ENCODE data around the gene MRRF.

The MRRF gene

GRCh38 chr9:122229485-122229837 is 35.2 kb upstream of the MRRF start:
- TF ChIP-seq, protein P1, sequence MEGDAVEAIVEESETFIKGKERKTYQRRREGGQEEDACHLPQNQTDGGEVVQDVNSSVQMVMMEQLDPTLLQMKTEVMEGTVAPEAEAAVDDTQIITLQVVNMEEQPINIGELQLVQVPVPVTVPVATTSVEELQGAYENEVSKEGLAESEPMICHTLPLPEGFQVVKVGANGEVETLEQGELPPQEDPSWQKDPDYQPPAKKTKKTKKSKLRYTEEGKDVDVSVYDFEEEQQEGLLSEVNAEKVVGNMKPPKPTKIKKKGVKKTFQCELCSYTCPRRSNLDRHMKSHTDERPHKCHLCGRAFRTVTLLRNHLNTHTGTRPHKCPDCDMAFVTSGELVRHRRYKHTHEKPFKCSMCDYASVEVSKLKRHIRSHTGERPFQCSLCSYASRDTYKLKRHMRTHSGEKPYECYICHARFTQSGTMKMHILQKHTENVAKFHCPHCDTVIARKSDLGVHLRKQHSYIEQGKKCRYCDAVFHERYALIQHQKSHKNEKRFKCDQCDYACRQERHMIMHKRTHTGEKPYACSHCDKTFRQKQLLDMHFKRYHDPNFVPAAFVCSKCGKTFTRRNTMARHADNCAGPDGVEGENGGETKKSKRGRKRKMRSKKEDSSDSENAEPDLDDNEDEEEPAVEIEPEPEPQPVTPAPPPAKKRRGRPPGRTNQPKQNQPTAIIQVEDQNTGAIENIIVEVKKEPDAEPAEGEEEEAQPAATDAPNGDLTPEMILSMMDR (IDR thresholded peaks at IDR 0.05; ENCODE audit: low read depth, low read length), result no peak
- in situ Hi-C loops (cut with HindIII; ENCODE audit: low sequenced_read_pairs), result no loop called here
- no peak overlapping the region for H3K4me3 ChIP-seq (ENCODE audit: low read depth, low read length)
- no peak for DNase-seq (ENCODE audit: low read depth, low spot score)

- TF ChIP-seq, protein P1 (IDR thresholded peaks at IDR 0.05; ENCODE audit: low read depth, low read length), result no peak
- in situ Hi-C loops (cut with HindIII; ENCODE audit: low sequenced_read_pairs), result no loop called here
- no peak for DNase-seq (ENCODE audit: low read depth, low spot score)
- H3K4me3 ChIP-seq (ENCODE audit: low read depth, low read length), result no peak overlapping the region
These were observed 31.8 kb upstream of the MRRF start for GRCh38 chr9:122232796-122233306.

GRCh38 chr9:122234022-122234748 is 30.5 kb upstream of the MRRF start:
- no peak overlapping the region for H3K4me3 ChIP-seq (ENCODE audit: low read depth, low read length)
- TF ChIP-seq, protein P1 (IDR thresholded peaks at IDR 0.05; ENCODE audit: low read depth, low read length), result no peak
- in situ Hi-C loops (cut with HindIII; ENCODE audit: low sequenced_read_pairs), result no loop called here
- DNase-seq (ENCODE audit: low read depth, low spot score), result no peak

- no peak for DNase-seq (ENCODE audit: low read depth, low spot score)
- TF ChIP-seq, protein P1 (IDR thresholded peaks at IDR 0.05; ENCODE audit: low read depth, low read length), result no peak
- in situ Hi-C loops (cut with HindIII; ENCODE audit: low sequenced_read_pairs), result no loop called here
- H3K4me3 ChIP-seq (ENCODE audit: low read depth, low read length), result no peak overlapping the region
These were observed 28.0 kb upstream of the MRRF start for GRCh38 chr9:122236681-122237080.

DNA sequence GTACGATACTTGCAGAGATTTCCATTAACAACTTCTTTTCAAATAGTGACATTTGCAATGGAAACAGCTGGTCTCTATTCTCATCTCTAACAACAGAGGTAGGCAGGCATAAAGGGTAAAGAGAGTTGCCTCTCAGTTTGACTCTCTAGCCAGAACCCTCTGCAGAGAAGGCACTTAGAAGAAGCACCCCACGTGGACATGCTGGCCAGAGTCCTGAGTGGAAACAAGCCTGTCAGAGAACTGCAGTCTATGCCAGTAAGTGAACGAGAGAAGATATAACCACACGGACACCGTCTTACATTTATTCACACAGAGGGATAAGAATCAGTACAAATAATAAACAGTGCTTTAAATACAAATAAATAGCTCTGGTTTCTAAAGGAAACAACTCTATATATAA is 25.0 kb upstream of the MRRF start:
- no peak overlapping the region for H3K4me3 ChIP-seq (ENCODE audit: low read depth, low read length)
- in situ Hi-C loops (cut with HindIII; ENCODE audit: low sequenced_read_pairs), result no loop called here
- TF ChIP-seq, protein P1 (IDR thresholded peaks at IDR 0.05; ENCODE audit: low read depth, low read length), result no peak
- DNase-seq (ENCODE audit: low read depth, low spot score), result no peak

- no peak for DNase-seq (ENCODE audit: low read depth, low spot score)
- no peak overlapping the region for H3K4me3 ChIP-seq (ENCODE audit: low read depth, low read length)
- TF ChIP-seq, protein P1 (IDR thresholded peaks at IDR 0.05; ENCODE audit: low read depth, low read length), result no peak
- in situ Hi-C loops (cut with HindIII; ENCODE audit: low sequenced_read_pairs), result no loop called here
These were observed 20.3 kb upstream of the MRRF start for GRCh38 chr9:122244349-122244748.
